ENCODE data around the gene AGAP1.

GRCh38 chr2:235726554-235726953 is 232.7 kb downstream of the AGAP1 start:
- TF ChIP-seq POLR2A (IDR thresholded peaks at IDR 0.05) = no peak
- TF ChIP-seq CTCF (IDR thresholded peaks at IDR 0.05) = no peak

Measured in thyroid gland (tissue), 4 donors.